Hepatocyte (in vitro differentiated cells): ENCODE results near the gene ITM2A.

Experiments used
- CTCF ChIP-seq: fragments of 200-600 bp; sonication (generic); IDR thresholded peaks from 2 replicates; pipeline ENCODE4 v1.5.1; 2016; ENCODE audit warnings: antibody characterized with exemption, mild to moderate bottlenecking; ENCODE audit not compliant: poor library complexity
- EZH2 ChIP-seq: fragments of 200-600 bp; sonication (generic); IDR thresholded peaks from 2 replicates; pipeline ENCODE4 v1.6.1; 2016; ENCODE audit warnings: antibody characterized with exemption, mild to moderate bottlenecking, borderline replicate concordance
- EZH2phosphoT487 ChIP-seq: fragments of 200-600 bp; sonication (generic); IDR thresholded peaks from one replicate; pipeline ENCODE4 v1.6.1; 2018; ENCODE audit warnings: antibody characterized with exemption, mild to moderate bottlenecking, low read depth, moderate library complexity; ENCODE audit not compliant: unreplicated experiment, severe bottlenecking

- no peak for TF ChIP-seq CTCF
- TF ChIP-seq EZH2, result no peak
- TF ChIP-seq EZH2phosphoT487, result no peak
These were observed 30.0 kb downstream of the ITM2A start for GRCh38 chrX:79336869-79337815.
